SH-SY5Y (cell line): ENCODE results near the gene MT1M.

Experiments used
- GATA2 ChIP-seq: IDR thresholded peaks from 2 replicates; pipeline ENCODE4 v1.6.1; 2011; ENCODE audit warnings: mild to moderate bottlenecking, low read depth, low read length
- GATA3 ChIP-seq: IDR thresholded peaks from 2 replicates; pipeline ENCODE4 v1.6.1; 2011; ENCODE audit warnings: low read depth, mild to moderate bottlenecking, low read length, moderate library complexity

GRCh38 chr16:56606071-56606475 is 26.4 kb upstream of the MT1M start:
- TF ChIP-seq GATA2 (no peak), GATA3 (no peak)
